ENCODE results near the gene PRIM1. TPM values are rescaled to one million over a fixed set of nuclear protein-coding genes. Genes with fewer than 3 reads are reported as not detected.

The PRIM1 gene
- total and polyA plus RNA-seq, 2 of the 13 experiments (the other 11 are each of a cell fraction or from before 2014, with no cell fraction given) = 30.0 to 47.3 TPM

DNA sequence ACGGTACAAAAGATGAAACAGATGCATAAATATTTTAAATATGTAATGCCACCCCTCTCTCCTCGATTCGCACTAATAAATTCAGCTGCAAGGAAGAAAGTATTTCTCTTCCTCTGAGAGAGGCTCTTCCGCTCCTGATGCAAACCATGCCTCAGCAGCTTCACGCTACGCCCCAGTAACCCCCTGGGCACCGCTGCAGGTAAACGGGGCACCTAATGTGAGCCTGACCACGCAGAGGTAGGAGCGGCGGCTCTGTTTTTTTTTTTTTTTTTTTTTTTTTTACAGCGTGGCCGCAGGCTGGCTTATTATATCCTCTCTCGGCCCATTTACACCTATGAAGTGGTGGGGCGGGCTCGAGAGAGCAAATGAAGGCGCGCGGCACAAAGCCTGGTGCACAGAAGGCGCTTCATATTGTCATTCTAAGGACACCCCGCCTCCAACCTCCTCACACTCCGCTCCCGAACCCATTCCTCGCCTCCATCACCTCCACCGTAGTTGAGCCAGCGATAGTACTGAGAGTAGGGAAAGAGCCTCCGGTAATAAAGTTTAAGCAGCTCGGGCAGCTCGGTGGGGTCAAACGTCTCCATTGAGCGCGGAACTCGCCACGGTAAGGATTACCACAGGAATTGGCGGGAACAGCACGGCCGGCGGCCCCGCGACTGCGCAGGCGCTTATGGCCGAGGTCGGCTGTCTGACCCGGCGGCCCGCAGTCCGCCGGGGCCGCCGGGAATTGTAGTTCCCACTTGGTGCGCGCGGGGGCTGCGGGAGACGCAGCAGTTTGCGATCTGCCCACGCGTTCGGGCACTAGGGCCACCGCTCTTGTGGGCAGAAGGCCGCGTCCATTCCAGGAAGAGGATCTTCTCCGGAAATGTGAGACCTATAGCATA is at the start of gene PRIM1 (continued):
- TF ChIP-seq, protein P1, sequence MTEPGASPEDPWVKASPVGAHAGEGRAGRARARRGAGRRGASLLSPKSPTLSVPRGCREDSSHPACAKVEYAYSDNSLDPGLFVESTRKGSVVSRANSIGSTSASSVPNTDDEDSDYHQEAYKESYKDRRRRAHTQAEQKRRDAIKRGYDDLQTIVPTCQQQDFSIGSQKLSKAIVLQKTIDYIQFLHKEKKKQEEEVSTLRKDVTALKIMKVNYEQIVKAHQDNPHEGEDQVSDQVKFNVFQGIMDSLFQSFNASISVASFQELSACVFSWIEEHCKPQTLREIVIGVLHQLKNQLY (CRISPR knock-in tag; IDR thresholded peaks at IDR 0.05) = no peak
- TF ChIP-seq HOXA7 (CRISPR knock-in tag; IDR thresholded peaks at IDR 0.05) (no peak), FIP1L1 (IDR thresholded peaks at IDR 0.05; ENCODE audit: borderline replicate concordance, insufficient read depth, low read depth, low read length) (no peak), TAF1 (CRISPR knock-in tag; IDR thresholded peaks at IDR 0.05) (peak; percentile 68; the same call in 1 of the 2 replicates), NR2F2 (IDR thresholded peaks at IDR 0.05; ENCODE audit: borderline replicate concordance, low read depth) (0 out of 2 replicates have a peak, but pooled peaks have one; percentile 25), ZNF30 (CRISPR knock-in tag; IDR thresholded peaks at IDR 0.05) (no peak), KLF6 (CRISPR knock-in tag; IDR thresholded peaks at IDR 0.05) (no peak), ZNF230 (CRISPR knock-in tag; IDR thresholded peaks at IDR 0.05) (no peak), ZBTB46 (CRISPR knock-in tag; IDR thresholded peaks at IDR 0.05; ENCODE audit: borderline replicate concordance) (no peak), MAF1 (CRISPR knock-in tag; IDR thresholded peaks at IDR 0.05; ENCODE audit: borderline replicate concordance) (no peak), MXD1 (CRISPR knock-in tag; IDR thresholded peaks at IDR 0.05) (no peak), TBX3 (IDR thresholded peaks at IDR 0.05; ENCODE audit: borderline replicate concordance) (no peak), ZNF616 (CRISPR knock-in tag; IDR thresholded peaks at IDR 0.05; ENCODE audit: low read depth) (no peak), PRMT3 (CRISPR knock-in tag; IDR thresholded peaks at IDR 0.05; ENCODE audit: borderline replicate concordance, low read depth) (no peak; the same call in 1 of the 2 replicates), ZNF800 (CRISPR knock-in tag; IDR thresholded peaks at IDR 0.05) (no peak; the same call in 1 of the 2 replicates), RXRB (CRISPR knock-in tag; IDR thresholded peaks at IDR 0.05; ENCODE audit: borderline replicate concordance) (0 out of 2 replicates have a peak, but pooled peaks have one; percentile 13), HOXA9 (CRISPR knock-in tag; IDR thresholded peaks at IDR 0.05; ENCODE audit: borderline replicate concordance) (no peak), ZNF367 (CRISPR knock-in tag; IDR thresholded peaks at IDR 0.05; ENCODE audit: borderline replicate concordance) (no peak), SP5 (CRISPR knock-in tag; IDR thresholded peaks at IDR 0.05; ENCODE audit: borderline replicate concordance, low read depth) (no peak; the same call in 1 of the 2 replicates), ISX (CRISPR knock-in tag; conservative IDR thresholded peaks at IDR 0.05) (no peak)
- TF ChIP-seq, protein P2, sequence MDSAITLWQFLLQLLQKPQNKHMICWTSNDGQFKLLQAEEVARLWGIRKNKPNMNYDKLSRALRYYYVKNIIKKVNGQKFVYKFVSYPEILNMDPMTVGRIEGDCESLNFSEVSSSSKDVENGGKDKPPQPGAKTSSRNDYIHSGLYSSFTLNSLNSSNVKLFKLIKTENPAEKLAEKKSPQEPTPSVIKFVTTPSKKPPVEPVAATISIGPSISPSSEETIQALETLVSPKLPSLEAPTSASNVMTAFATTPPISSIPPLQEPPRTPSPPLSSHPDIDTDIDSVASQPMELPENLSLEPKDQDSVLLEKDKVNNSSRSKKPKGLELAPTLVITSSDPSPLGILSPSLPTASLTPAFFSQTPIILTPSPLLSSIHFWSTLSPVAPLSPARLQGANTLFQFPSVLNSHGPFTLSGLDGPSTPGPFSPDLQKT (CRISPR knock-in tag; IDR thresholded peaks at IDR 0.05; ENCODE audit: borderline replicate concordance) = no peak
- TF ChIP-seq, protein P3, sequence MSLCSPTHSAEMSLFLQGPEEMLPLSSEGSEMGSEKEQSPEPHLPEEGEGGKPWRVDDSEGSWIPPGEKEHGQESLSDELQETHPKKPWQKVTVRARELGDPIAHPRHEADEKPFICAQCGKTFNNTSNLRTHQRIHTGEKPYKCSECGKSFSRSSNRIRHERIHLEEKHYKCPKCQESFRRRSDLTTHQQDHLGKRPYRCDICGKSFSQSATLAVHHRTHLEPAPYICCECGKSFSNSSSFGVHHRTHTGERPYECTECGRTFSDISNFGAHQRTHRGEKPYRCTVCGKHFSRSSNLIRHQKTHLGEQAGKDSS (CRISPR knock-in tag; IDR thresholded peaks at IDR 0.05; ENCODE audit: borderline replicate concordance, low read depth) = no peak
